ENCODE data around the gene SNAI3.

Gene SNAI3

GRCh38 chr16:88703486-88704309 lies 17.4 kb upstream of the SNAI3 start:
- DNase-seq (ENCODE audit: low spot score): peak; percentile 42

GRCh38 chr16:88702371-88703210 lies 16.3 kb upstream of the SNAI3 start:
- no peak for DNase-seq (ENCODE audit: low spot score)

GRCh38 chr16:88701581-88702370 lies 15.5 kb upstream of the SNAI3 start:
- no peak for DNase-seq (ENCODE audit: low spot score)

GRCh38 chr16:88700636-88701482 lies 14.6 kb upstream of the SNAI3 start:
- peak; percentile 53 for DNase-seq (ENCODE audit: low spot score)

- no peak for DNase-seq (ENCODE audit: low spot score)
Observed at GRCh38 chr16:88700322-88700635, 14.0 kb upstream of the SNAI3 start.

- no peak for DNase-seq (ENCODE audit: low spot score)
Observed at GRCh38 chr16:88699180-88699579, 12.9 kb upstream of the SNAI3 start.

- no peak for DNase-seq (ENCODE audit: low spot score)
Observed at GRCh38 chr16:88698646-88699045, 12.3 kb upstream of the SNAI3 start.

DNA sequence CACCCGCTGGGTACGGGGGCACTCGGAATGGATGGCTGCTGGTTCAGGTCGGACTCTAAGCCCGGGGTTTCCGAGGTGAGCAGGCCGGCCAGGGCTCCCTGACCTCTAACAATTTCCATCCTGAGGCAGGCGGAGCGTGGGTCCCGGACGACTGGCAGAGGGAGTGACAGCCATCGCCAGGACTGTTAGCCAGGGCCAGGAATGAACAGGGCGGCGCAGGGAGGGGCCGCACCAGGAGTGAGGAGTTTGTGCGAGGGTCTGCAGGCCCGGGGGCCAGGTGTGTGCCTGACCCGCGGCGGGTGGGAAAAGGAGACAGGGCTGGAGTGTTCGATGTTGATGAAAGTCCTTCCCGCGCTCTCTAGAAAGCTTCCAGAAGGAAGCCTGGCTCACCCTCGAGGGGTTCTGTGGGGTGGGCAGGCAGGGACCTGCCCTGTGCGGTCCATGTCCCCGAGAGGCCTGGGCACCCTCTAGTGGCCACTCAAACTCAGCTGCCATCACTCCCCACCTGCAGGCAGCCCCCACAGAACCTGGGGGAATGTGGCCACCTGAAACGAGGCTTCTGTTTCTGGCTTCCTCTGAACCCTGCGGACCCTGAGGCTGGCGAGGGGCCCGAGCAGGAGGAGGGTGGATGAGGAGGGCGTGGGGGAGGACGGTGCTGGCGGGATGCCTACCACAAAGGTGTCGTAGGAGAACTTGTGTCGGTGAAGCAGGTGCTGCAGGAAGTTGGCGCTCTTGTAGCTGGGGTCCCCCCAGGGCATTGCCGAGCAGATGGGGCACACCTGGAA lies 11.7 kb upstream of the SNAI3 start:
- no peak for DNase-seq (ENCODE audit: low spot score)

GRCh38 chr16:88697116-88697830 lies 11.0 kb upstream of the SNAI3 start:
- no peak for DNase-seq (ENCODE audit: low spot score)

DNA sequence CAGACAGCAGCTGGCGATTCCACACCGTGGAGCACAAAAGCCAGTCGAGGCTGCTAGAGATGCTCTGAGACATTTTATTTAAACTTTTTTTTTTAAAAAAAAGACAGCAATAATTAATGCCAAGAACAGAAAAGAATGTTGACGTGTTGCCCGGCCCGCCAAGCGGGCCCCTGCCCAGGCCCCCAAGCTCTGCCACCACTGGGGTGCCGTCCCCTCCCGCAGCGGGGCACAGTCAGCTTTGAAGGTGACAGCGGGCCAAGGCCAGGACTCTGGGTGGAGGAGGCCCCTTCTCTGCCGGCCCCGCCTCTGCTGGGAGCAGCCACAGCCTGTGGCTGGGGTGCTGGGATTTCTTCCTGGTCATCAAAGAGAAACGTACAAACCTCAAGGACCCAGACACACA lies 10.1 kb upstream of the SNAI3 start:
- no peak for DNase-seq (ENCODE audit: low spot score)

- no peak for DNase-seq (ENCODE audit: low spot score)
Observed at GRCh38 chr16:88695753-88696152, 9.4 kb upstream of the SNAI3 start.

DNA sequence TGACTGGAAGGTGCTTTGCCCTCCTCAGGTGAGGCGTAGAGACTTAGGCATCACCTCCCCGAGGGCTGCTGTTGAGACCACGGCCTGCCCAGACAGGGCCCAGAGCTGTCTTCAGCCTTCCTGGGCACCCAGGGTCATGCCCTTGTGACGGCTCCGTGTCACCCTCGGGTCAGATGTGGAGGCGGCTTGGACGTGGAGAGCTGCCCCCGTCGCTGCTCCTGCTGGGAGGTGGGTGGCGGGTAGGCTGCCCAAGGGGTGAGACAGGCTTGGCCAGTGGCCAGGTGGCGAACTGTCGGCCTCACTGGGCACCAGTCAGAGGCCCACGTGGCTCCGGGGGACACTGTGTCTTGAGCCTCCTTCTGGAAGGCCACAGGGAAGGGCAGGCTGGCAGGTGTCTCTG lies 8.9 kb upstream of the SNAI3 start:
- DNase-seq (ENCODE audit: low spot score): no peak

DNA sequence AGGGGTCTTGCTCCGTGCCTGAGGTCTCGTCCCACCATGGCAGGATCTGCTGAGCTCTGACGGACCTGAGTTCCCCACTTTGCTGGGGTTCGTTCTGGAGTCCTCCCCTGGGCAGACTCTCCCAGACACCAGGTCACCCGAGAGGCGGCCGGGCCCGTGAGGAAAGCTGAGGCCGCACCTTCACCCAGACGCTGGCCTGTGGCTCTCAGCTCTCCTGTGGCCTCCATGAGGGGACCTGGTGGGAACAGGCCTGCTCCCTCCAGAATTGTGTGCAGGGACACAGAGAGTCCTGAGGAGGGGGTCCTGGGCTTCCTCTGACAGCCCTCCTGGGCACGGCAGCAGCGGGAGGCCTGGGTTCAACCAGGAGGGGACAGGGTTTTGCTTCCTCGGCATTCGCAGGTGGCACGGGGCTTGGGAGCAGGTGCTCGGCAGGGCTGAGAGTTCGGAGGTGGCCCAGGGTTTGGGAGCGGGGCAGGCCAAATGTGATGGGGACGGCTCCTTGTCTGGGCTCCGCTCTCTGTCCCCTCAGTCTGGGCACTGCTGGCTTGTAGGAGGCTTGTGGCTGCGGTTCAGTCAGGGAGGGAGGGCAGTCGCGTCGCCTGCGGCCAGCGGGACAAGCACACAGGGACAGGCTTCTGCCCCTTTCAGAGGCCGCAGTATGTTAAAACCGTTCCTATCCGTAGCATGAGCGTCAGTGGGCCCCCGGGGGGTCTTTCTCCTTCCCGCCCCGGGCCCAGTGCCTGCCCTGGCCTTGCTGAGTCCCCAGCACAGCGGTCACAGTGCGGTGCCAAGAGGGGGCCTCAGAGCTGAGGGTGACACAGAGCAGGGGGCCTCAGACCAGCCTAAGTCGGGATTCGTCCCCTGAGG lies 8.1 kb upstream of the SNAI3 start:
- no peak for DNase-seq (ENCODE audit: low spot score)

DNA sequence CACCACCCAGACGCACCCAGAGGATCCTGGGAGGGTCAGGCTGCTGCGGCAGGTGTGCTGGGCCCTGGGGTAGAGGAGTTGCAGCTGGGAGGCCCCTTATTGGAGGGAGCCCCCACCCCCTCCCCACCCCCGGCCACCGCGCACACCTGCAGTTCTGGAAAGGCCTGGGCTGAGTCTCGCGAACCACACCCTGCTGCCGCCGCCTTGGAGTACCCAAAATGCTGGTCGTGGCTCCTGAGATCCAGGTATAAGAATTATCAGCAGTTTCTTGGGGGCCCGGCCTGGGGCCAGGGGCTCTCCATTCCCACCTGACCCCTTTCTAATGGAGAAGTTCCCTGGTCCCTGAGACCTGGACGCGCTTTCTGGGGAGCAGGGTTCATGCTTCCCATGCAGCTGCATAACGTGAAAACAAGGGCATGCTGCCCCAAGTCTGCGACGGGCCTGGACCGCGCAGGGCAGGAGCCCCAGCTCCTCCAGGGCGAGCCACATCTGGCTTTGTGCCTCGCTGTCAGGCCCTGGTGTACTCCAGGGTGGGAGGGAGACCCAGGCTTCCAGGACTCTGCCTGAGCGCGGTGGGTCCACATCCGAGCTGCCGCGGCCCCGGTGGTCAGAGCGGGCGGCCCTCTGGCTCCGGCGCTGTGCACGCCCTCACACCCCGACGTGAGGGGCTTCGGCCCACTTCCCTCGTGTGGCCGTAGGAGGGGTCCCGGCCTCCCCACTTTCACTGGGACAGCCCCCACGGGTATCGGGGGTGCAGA lies 7.3 kb upstream of the SNAI3 start:
- no peak for DNase-seq (ENCODE audit: low spot score)

DNA sequence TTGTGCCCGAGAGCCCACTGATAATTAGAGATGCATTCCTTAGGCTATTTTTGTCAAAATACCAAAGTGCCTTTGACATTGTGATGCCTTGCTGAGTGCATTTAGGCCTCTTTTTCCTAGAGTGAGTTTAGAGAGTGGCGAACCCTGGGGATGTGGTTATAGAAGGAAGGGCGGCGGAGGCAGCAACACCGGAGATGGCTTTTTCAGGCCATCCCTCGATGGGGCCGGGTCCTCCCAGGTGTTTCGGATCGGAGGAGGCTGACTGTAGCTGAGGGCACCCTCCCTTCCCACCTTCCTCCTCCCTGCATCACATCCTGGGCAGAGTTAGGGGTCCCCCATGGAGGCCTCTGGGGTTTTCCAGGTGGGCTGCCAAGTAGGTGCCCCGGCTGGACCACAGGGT lies 6.6 kb upstream of the SNAI3 start:
- DNase-seq (ENCODE audit: low spot score): no peak

DNA sequence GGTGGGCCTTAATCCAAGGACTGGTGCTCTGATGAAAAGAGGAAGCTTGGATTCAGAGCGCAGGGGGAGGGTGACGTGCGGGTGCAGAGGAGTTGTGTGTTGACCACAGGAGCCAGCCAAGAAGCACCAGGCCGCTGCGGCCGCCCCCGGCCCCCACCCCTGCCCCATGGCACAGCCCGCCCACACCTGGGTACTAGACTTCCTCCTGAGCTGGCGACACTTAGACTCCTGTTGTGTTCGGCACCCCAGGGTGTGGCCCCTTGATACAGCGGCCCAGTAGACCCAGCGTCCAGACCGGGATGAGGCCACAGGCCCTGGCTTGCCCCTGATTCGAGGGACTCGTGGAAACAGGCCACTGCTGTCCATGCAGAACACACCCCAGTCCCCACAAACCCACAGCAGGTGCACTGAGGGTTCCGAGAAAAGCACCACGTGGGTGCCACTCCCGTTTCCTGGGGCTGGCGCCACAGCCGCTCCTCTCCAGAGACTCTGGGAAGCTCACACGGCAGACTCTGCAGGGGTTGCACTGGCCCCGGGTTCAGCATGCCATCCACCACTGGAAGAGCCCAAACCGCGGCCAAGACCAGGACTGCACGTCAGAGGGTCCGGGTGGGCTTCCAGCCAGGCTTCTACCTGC lies 5.7 kb upstream of the SNAI3 start:
- no peak for DNase-seq (ENCODE audit: low spot score)

DNA sequence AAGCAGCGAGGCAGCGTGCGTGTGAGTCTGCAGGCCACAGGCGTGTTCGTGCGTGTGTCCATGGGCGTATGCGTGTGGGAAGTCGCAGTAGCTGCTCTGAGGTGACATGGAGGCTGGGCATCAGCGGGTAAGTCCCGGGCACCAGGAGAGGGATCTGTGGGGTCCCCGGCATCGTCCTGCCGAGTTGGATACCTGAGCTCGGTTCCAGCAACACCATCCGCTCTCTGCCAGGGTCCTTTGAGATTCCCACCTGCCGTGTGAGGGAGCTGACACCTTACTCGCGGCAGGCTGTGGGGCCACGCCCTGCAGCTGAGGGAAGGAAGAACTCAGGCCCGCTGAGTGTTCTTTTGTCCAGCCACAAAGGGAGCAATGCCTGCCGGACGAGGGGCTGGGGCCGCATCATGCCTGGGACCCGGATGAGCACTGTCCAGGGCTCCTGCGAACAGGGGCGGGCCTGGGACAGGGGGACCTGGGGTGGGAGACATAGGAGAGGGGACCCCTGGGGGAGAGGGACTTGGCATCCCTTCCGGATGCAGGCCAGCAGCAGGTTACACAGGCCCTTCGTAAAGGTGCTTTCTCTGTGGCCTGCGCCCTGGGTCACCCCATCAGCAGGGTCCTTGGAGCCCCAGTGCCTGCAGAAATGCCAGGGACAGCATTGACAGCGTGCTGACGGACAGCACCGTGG lies 5.0 kb upstream of the SNAI3 start:
- DNase-seq (ENCODE audit: low spot score): no peak
